BE2C (cell line): Measurements from ENCODE around the gene FAM234B.

Experiments used
- DNase-seq: peaks from one replicate; pipeline ENCODE4 v3.0.0-alpha.2; 2020
- H3K27me3 ChIP-seq: fragments of 250-450 bp; sonication (Bioruptor Pico); 2 replicates; pipeline ENCODE4 v1.5.1; 2020; ENCODE audit warnings: mild to moderate bottlenecking
- H3K36me3 ChIP-seq: fragments of 250-450 bp; sonication (Bioruptor Pico); 2 replicates; pipeline ENCODE4 v1.5.1; 2020; ENCODE audit warnings: mild to moderate bottlenecking
- H3K4me1 ChIP-seq: fragments of 250-450 bp; sonication (Bioruptor Pico); 2 replicates; pipeline ENCODE4 v1.5.1; 2020
- H3K4me3 ChIP-seq: 2 replicates; pipeline ENCODE4 v1.5.1; 2011; ENCODE audit warnings: low read depth, low read length
- H3K9me3 ChIP-seq: fragments of 250-450 bp; sonication (Bioruptor Pico); 2 replicates; pipeline ENCODE4 v1.5.1; 2020
- CTCF ChIP-seq: IDR thresholded peaks from 2 replicates; pipeline ENCODE4 v1.5.1; 2012; ENCODE audit warnings: mild to moderate bottlenecking, low read depth, low read length

Gene FAM234B

GRCh38 chr12:13105781-13106180, 61.6 kb downstream of the FAM234B start:
- TF ChIP-seq CTCF: no peak
- H3K9me3 ChIP-seq: no peaks in the 10 kb centered on the region
- H3K36me3 ChIP-seq: no peaks in the 10 kb centered on the region
- DNase-seq: no peak
- no peak overlapping the region for H3K4me3 ChIP-seq
- H3K27me3 ChIP-seq: peaks cover 3% of the 10 kb centered on the region
- no peaks in the 10 kb centered on the region for H3K4me1 ChIP-seq

GRCh38 chr12:13106666-13107065, 62.5 kb downstream of the FAM234B start:
- H3K36me3 ChIP-seq: no peaks in the 10 kb centered on the region
- H3K9me3 ChIP-seq: no peaks in the 10 kb centered on the region
- no peaks in the 10 kb centered on the region for H3K4me1 ChIP-seq
- H3K4me3 ChIP-seq: no peak overlapping the region
- peaks cover 3% of the 10 kb centered on the region for H3K27me3 ChIP-seq
- no peak for DNase-seq
- TF ChIP-seq CTCF: no peak

GRCh38 chr12:13112968-13113367, 68.8 kb downstream of the FAM234B start:
- H3K4me1 ChIP-seq: no peaks in the 10 kb centered on the region
- DNase-seq: no peak
- no peaks in the 10 kb centered on the region for H3K36me3 ChIP-seq
- H3K9me3 ChIP-seq: no peaks in the 10 kb centered on the region
- no peak overlapping the region for H3K4me3 ChIP-seq
- H3K27me3 ChIP-seq: peaks cover 10% of the 10 kb centered on the region
- no peak for TF ChIP-seq CTCF

GRCh38 chr12:13114251-13115052, 70.3 kb downstream of the FAM234B start:
- no peak for DNase-seq
- no peak for TF ChIP-seq CTCF
- Histone ChIP-seq H3K27me3 (peaks cover 7% of the 10 kb centered on the region; the same call in 1 of the 2 replicates), H3K36me3 (no peaks in the 10 kb centered on the region), H3K4me1 (no peaks in the 10 kb centered on the region), H3K4me3 (no peak overlapping the region), H3K9me3 (no peaks in the 10 kb centered on the region)

GRCh38 chr12:13116259-13116658, 72.1 kb downstream of the FAM234B start:
- Histone ChIP-seq H3K9me3 (no peaks in the 10 kb centered on the region), H3K4me3 (no peak overlapping the region), H3K36me3 (no peaks in the 10 kb centered on the region), H3K27me3 (peaks cover 7% of the 10 kb centered on the region; the same call in 1 of the 2 replicates), H3K4me1 (no peaks in the 10 kb centered on the region)
- DNase-seq: no peak
- no peak for TF ChIP-seq CTCF

GRCh38 chr12:13117029-13117428, 72.8 kb downstream of the FAM234B start:
- H3K36me3 ChIP-seq: no peaks in the 10 kb centered on the region
- no peak overlapping the region for H3K4me3 ChIP-seq
- no peaks in the 10 kb centered on the region for H3K9me3 ChIP-seq
- no peak for DNase-seq
- H3K4me1 ChIP-seq: no peaks in the 10 kb centered on the region
- no peak for TF ChIP-seq CTCF
- peaks cover 7% of the 10 kb centered on the region; the same call in 1 of the 2 replicates for H3K27me3 ChIP-seq
